Activated CD4-positive, alpha-beta T cell treated with anti-CD3 and anti-CD28 coated beads for 36 hours (primary cell): ENCODE measurements around the gene PDE3B. TPM values are rescaled to one million over a fixed set of nuclear protein-coding genes. Genes with fewer than 3 reads are reported as not detected.
"Not testable (repeated sequence)": the region's sequence is repeated elsewhere in the genome, so short reads cannot be mapped to it uniquely, and the experiment has no call there.

Experiments used
- ATAC-seq: fragments of 200-7000 bp; cut with Tn5 transposase; one replicate; pipeline ENCODE4 v1.10.0; 2021; ENCODE audit warnings: mild to moderate bottlenecking, moderate library complexity
- CTCF ChIA-PET: fragments of 350-600 bp; sonication (Branson Sonifier 250); formaldehyde crosslinking; loops from one replicate; lab custom pipeline; 2021; ENCODE audit warnings: antibody characterized with exemption; lab: Charles Lee
- POLR2A ChIA-PET: fragments of 350-600 bp; sonication (Branson Sonifier 250); formaldehyde crosslinking; loops from one replicate; lab custom pipeline; 2021; ENCODE audit warnings: antibody characterized with exemption, inconsistent platforms; lab: Charles Lee
- DNase-seq: peaks from one replicate; pipeline ENCODE4 v3.0.0-alpha.2; 2020
- H3K27ac Mint-ChIP-seq: one replicate; pipeline ENCODE4 v1.8.0; 2021; ENCODE audit warnings: mixed read lengths
- H3K27me3 Mint-ChIP-seq: one replicate; pipeline ENCODE4 v1.8.0; 2021; ENCODE audit warnings: mixed read lengths
- H3K36me3 Mint-ChIP-seq: one replicate; pipeline ENCODE4 v1.8.0; 2021; ENCODE audit warnings: low read depth, mixed read lengths
- H3K4me1 Mint-ChIP-seq: one replicate; pipeline ENCODE4 v1.8.0; 2021; ENCODE audit warnings: mixed read lengths
- H3K4me3 Mint-ChIP-seq: one replicate; pipeline ENCODE4 v1.8.0; 2021; ENCODE audit warnings: mild to moderate bottlenecking, moderate library complexity, mixed read lengths
- H3K9me3 Mint-ChIP-seq: one replicate; pipeline ENCODE4 v1.8.0; 2021; ENCODE audit warnings: low read depth, mixed read lengths
- intact Hi-C, 2 experiments: fragments of 100-400 bp; cut with DNase I in 1 of 2; cut with micrococcal nuclease in 1 of 2; formaldehyde crosslinking; loops; one replicate each; pipeline versions ENCODE4 v1.14.2 to v1.15.1; 2022 to 2024; cut with DNase I, micrococcal nuclease
- total RNA-seq, 2 experiments: library from RNA; stranded (reverse); gene quantifications; one replicate each; pipeline ENCODE4 v1.2.3, GENCODE V29; 2021

The PDE3B gene
- 10 to 100 TPM; 24.7 to 25.8 TPM for total RNA-seq

GRCh38 chr11:14643697-14644225 is at the start of gene PDE3B:
Gene PDE3B (plus strand): TSS chr11:14643804. CDS start chr11:14644076, 272 bp downstream.
- Mint-ChIP-seq H3K27ac (peak within 1 kb of the TSS; percentile 89), H3K36me3 (peaks cover 33% of the 10 kb centered on the region), H3K4me3 (peak within 1 kb of the TSS; percentile 75), H3K9me3 (no peaks in the 10 kb centered on the region), H3K27me3 (no peaks in the 10 kb centered on the region), H3K4me1 (peaks cover 46% of the 10 kb centered on the region)
- POLR2A ChIA-PET: interaction anchor here (0.6 to 1.9 kb wide), 8 partner anchors 16 to 331 kb away, joined by 3 to 7 read pairs (median 4); partner anchors contain the start of gene PSMA1
- CTCF ChIA-PET: interaction anchor here (0.9 to 3.6 kb wide), 11 partner anchors 8 to 263 kb away, joined by 3 to 17 read pairs (median 6); partner anchors contain the start of gene CYP2R1
- DNase-seq (peak; percentile 88), ATAC-seq (peak; percentile 76)
- intact Hi-C loops: loop anchor here (1.0 to 10.0 kb wide), 7 partner anchors 65 to 411 kb away; no protein-coding TSS in a partner anchor

- Mint-ChIP-seq H3K9me3 (peaks cover 15% of the 10 kb centered on the region), H3K36me3 (peaks cover 51% of the 10 kb centered on the region), H3K4me1 (peaks cover 14% of the 10 kb centered on the region)
- intact Hi-C loops, DNase-seq, POLR2A ChIA-PET, H3K27ac Mint-ChIP-seq, ATAC-seq, CTCF ChIA-PET, H3K27me3 Mint-ChIP-seq, H3K4me3 Mint-ChIP-seq: not testable (repeated sequence)
Measured at GRCh38 chr11:14595261-14595660, 48.3 kb upstream of the PDE3B start.

GRCh38 chr11:14607713-14608112 is 35.9 kb upstream of the PDE3B start:
- intact Hi-C loops: no loop called here
- Mint-ChIP-seq H3K9me3 (peaks cover 6% of the 10 kb centered on the region), H3K36me3 (peaks cover 52% of the 10 kb centered on the region), H3K27ac (no peak overlapping the region), H3K4me3 (no peak overlapping the region), H3K4me1 (peaks cover 10% of the 10 kb centered on the region), H3K27me3 (no peaks in the 10 kb centered on the region)
- DNase-seq: no peak
- ATAC-seq: no peak
- ChIA-PET POLR2A (no interaction called here), CTCF (no interaction called here)

GRCh38 chr11:14609902-14610301 is 33.7 kb upstream of the PDE3B start:
- ATAC-seq: no peak
- Mint-ChIP-seq H3K27ac (no peak overlapping the region), H3K4me3 (no peak overlapping the region), H3K27me3 (no peaks in the 10 kb centered on the region), H3K36me3 (peaks cover 43% of the 10 kb centered on the region), H3K4me1 (peaks cover 20% of the 10 kb centered on the region), H3K9me3 (peaks cover 6% of the 10 kb centered on the region)
- POLR2A ChIA-PET: no interaction called here
- no peak for DNase-seq
- CTCF ChIA-PET: no interaction called here
- intact Hi-C loops: no loop called here

GRCh38 chr11:14611939-14612338 is 31.7 kb upstream of the PDE3B start:
- H3K9me3 Mint-ChIP-seq: peaks cover 3% of the 10 kb centered on the region
- ATAC-seq: peak; percentile 91
- intact Hi-C loops: no loop called here
- ChIA-PET POLR2A (interaction anchor here (0.7 to 0.9 kb wide), 2 partner anchors 33 to 92 kb away, joined by 3 to 4 read pairs; partner anchors contain the start of gene PSMA1), CTCF (interaction anchor here (0.6 kb wide), 3 partner anchors 74 to 295 kb away, joined by 3 to 4 read pairs (median 3); no protein-coding TSS in a partner anchor)
- no peak overlapping the region for H3K27ac Mint-ChIP-seq
- H3K4me1 Mint-ChIP-seq: peaks cover 30% of the 10 kb centered on the region
- H3K27me3 Mint-ChIP-seq: no peaks in the 10 kb centered on the region
- peak; percentile 41 for DNase-seq
- H3K36me3 Mint-ChIP-seq: peaks cover 33% of the 10 kb centered on the region
- H3K4me3 Mint-ChIP-seq: no peak overlapping the region

- intact Hi-C loops: no loop called here
- DNase-seq: no peak
- Mint-ChIP-seq H3K27me3 (no peaks in the 10 kb centered on the region), H3K9me3 (peaks cover under 1% of the 10 kb centered on the region), H3K4me3 (no peak overlapping the region), H3K4me1 (peaks cover 32% of the 10 kb centered on the region), H3K36me3 (peaks cover 29% of the 10 kb centered on the region), H3K27ac (no peak overlapping the region)
- ChIA-PET POLR2A (no interaction called here), CTCF (no interaction called here)
- ATAC-seq: no peak
Measured at GRCh38 chr11:14612694-14613093, 30.9 kb upstream of the PDE3B start.

GRCh38 chr11:14614091-14614622 is 29.4 kb upstream of the PDE3B start:
- H3K27ac Mint-ChIP-seq: no peak overlapping the region
- H3K36me3 Mint-ChIP-seq: peaks cover 25% of the 10 kb centered on the region
- H3K27me3 Mint-ChIP-seq: no peaks in the 10 kb centered on the region
- CTCF ChIA-PET: no interaction called here
- no peak for DNase-seq
- ATAC-seq: no peak
- POLR2A ChIA-PET: no interaction called here
- intact Hi-C loops: no loop called here
- no peak overlapping the region for H3K4me3 Mint-ChIP-seq
- H3K4me1 Mint-ChIP-seq: peaks cover 38% of the 10 kb centered on the region
- no peaks in the 10 kb centered on the region for H3K9me3 Mint-ChIP-seq

GRCh38 chr11:14617241-14618027 is 26.2 kb upstream of the PDE3B start:
- DNase-seq: no peak
- intact Hi-C loops: no loop called here
- peaks cover 41% of the 10 kb centered on the region for H3K4me1 Mint-ChIP-seq

GRCh38 chr11:14618060-14618459 is 25.5 kb upstream of the PDE3B start:
- no peak for ATAC-seq
- peaks cover 44% of the 10 kb centered on the region for H3K4me1 Mint-ChIP-seq
- no peak for DNase-seq
- no peak overlapping the region for H3K4me3 Mint-ChIP-seq
- no peaks in the 10 kb centered on the region for H3K27me3 Mint-ChIP-seq
- H3K9me3 Mint-ChIP-seq: no peaks in the 10 kb centered on the region
- CTCF ChIA-PET: interaction anchor here (0.6 to 1.1 kb wide), 5 partner anchors 12 to 1586 kb away, joined by 3 read pairs; partner anchors contain the start of gene CYP2R1
- H3K27ac Mint-ChIP-seq: no peak overlapping the region
- intact Hi-C loops: no loop called here
- H3K36me3 Mint-ChIP-seq: peaks cover 15% of the 10 kb centered on the region
- POLR2A ChIA-PET: interaction anchor here (1.3 kb wide), 1 partner anchor 26 kb away, joined by 3 read pairs; no protein-coding TSS in a partner anchor

More at GRCh38 chr11:14617241-14618027, 26.2 kb upstream of the PDE3B start:
- H3K4me3 Mint-ChIP-seq: no peak overlapping the region
- H3K27me3 Mint-ChIP-seq: no peaks in the 10 kb centered on the region
- no peak for ATAC-seq
- CTCF ChIA-PET: interaction anchor here (0.6 to 1.1 kb wide), 5 partner anchors 11 to 1587 kb away, joined by 3 to 5 read pairs (median 3); partner anchors contain the start of gene CYP2R1
- H3K9me3 Mint-ChIP-seq: no peaks in the 10 kb centered on the region
- H3K27ac Mint-ChIP-seq: no peak overlapping the region
- peaks cover 9% of the 10 kb centered on the region for H3K36me3 Mint-ChIP-seq
- POLR2A ChIA-PET: interaction anchor here (0.6 to 1.3 kb wide), 2 partner anchors 27 to 638 kb away, joined by 3 to 5 read pairs; no protein-coding TSS in a partner anchor

- Mint-ChIP-seq H3K4me1 (peaks cover 42% of the 10 kb centered on the region), H3K9me3 (no peaks in the 10 kb centered on the region), H3K27me3 (no peaks in the 10 kb centered on the region), H3K36me3 (peaks cover 22% of the 10 kb centered on the region), H3K4me3 (no peak overlapping the region), H3K27ac (no peak overlapping the region)
- CTCF ChIA-PET: interaction anchor here (0.6 kb wide), 1 partner anchor 231 kb away, joined by 3 read pairs; no protein-coding TSS in a partner anchor
- no peak for DNase-seq
- POLR2A ChIA-PET: no interaction called here
- peak; percentile 68 for ATAC-seq
- intact Hi-C loops: no loop called here
Measured at GRCh38 chr11:14619603-14620531, 23.7 kb upstream of the PDE3B start.
